A549 (cell line): ENCODE data around the gene MAFF.
"Not testable (repeated sequence)": the region's sequence is repeated elsewhere in the genome, so short reads cannot be mapped to it uniquely, and the experiment has no call there.

Experiments
- CHD2 ChIP-seq: fragments of 150-350 bp; IDR thresholded peaks from 2 replicates; pipeline ENCODE4 v1.6.1; 2014; ENCODE audit warnings: low read length; ENCODE audit not compliant: partially characterized antibody
- CTCF ChIP-seq: fragments of >200 bp; sonication (Bioruptor Twin); formaldehyde crosslinking; IDR thresholded peaks from 3 replicates; pipeline ENCODE4 v1.5.1; 2016
- EHF ChIP-seq: fragments of 250-450 bp; sonication (Bioruptor Pico); IDR thresholded peaks from 2 replicates; pipeline ENCODE4 v1.5.0; 2020; ENCODE audit warnings: mild to moderate bottlenecking
- EP300 ChIP-seq, 2 experiments: fragments of >200 bp; sonication (Bioruptor Twin); formaldehyde crosslinking; IDR thresholded peaks; 2 replicates in 1 of 2; 3 replicates in 1 of 2; pipeline ENCODE4 v1.6.1; 2016 to 2017
- HOXA7 ChIP-seq: fragments of 250-450 bp; sonication (Bioruptor Pico); IDR thresholded peaks from 2 replicates; pipeline ENCODE4 v1.5.0; 2020; ENCODE audit warnings: mild to moderate bottlenecking, moderate library complexity
- KDM1A ChIP-seq: fragments of 200-600 bp; sonication (generic); IDR thresholded peaks from 2 replicates; pipeline ENCODE4 v1.6.1; 2016; ENCODE audit warnings: low read depth, mild to moderate bottlenecking
- MAFK ChIP-seq: fragments of 450-650 bp; IDR thresholded peaks from 2 replicates; pipeline ENCODE4 v1.6.1; 2014; ENCODE audit not compliant: partially characterized antibody
- NR3C1 ChIP-seq: fragments of >200 bp; sonication (Bioruptor Twin); formaldehyde crosslinking; IDR thresholded peaks from 3 replicates; pipeline ENCODE4 v1.6.1; 2017
- POLR2A ChIP-seq: IDR thresholded peaks from 2 replicates; pipeline ENCODE4 v1.6.1; 2012; ENCODE audit warnings: mild to moderate bottlenecking, low read length
- USF2 ChIP-seq: fragments of 450-650 bp; IDR thresholded peaks from 2 replicates; pipeline ENCODE4 v1.6.1; 2014; ENCODE audit warnings: antibody characterized with exemption
- ZSCAN20 ChIP-seq: fragments of 250-450 bp; sonication (Bioruptor Pico); IDR thresholded peaks from 2 replicates; pipeline ENCODE4 v1.8.0; 2022; ENCODE audit warnings: mild to moderate bottlenecking, moderate library complexity

GRCh38 chr22:38154563-38154915 is 47.3 kb upstream of the MAFF start:
- TF ChIP-seq CTCF; EHF (CRISPR knock-in tag); USF2; HOXA7 (CRISPR knock-in tag); ZSCAN20 (CRISPR knock-in tag); EP300 (IDR thresholded peaks at IDR 0.05); CHD2; POLR2A; KDM1A; NR3C1; MAFK: not testable (repeated sequence)
